Adrenal gland (tissue), 5 donors: ENCODE measurements around the gene VEGFC.

Experiments
- POLR2A ChIP-seq, 2 donors: fragments of 450-650 bp; IDR thresholded peaks; one replicate each; pipeline ENCODE4 v1.6.1; 2017; ENCODE audit warnings: antibody characterized with exemption in 2 of 2, mild to moderate bottlenecking in 2 of 2, moderate library complexity in 1 of 2
- TF ChIP-seq, protein P1 (sequence below), 6 experiments: fragments of 450-650 bp in 4 of 6; fragments of 200-600 bp in 2 of 6; sonication (generic) in 1 of 6; IDR thresholded peaks; 1 replicate in 5 of 6; 2 replicates in 1 of 6; pipeline versions ENCODE4 v1.5.1 to v1.8.0; 2016 to 2021; ENCODE audit warnings: antibody characterized with exemption in 6 of 6, mild to moderate bottlenecking in 2 of 6, moderate library complexity in 1 of 6
- donor health status: DM: no; HTN: no; CAD: no.

- TF ChIP-seq POLR2A (IDR thresholded peaks at IDR 0.05): no peak
- TF ChIP-seq, protein P1, sequence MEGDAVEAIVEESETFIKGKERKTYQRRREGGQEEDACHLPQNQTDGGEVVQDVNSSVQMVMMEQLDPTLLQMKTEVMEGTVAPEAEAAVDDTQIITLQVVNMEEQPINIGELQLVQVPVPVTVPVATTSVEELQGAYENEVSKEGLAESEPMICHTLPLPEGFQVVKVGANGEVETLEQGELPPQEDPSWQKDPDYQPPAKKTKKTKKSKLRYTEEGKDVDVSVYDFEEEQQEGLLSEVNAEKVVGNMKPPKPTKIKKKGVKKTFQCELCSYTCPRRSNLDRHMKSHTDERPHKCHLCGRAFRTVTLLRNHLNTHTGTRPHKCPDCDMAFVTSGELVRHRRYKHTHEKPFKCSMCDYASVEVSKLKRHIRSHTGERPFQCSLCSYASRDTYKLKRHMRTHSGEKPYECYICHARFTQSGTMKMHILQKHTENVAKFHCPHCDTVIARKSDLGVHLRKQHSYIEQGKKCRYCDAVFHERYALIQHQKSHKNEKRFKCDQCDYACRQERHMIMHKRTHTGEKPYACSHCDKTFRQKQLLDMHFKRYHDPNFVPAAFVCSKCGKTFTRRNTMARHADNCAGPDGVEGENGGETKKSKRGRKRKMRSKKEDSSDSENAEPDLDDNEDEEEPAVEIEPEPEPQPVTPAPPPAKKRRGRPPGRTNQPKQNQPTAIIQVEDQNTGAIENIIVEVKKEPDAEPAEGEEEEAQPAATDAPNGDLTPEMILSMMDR (IDR thresholded peaks at IDR 0.05): no peak
Observed at GRCh38 chr4:176806778-176807375, 14.2 kb upstream of the VEGFC start.
